ENCODE data around the gene SPPL3. TPM values are rescaled to one million over a fixed set of nuclear protein-coding genes. Genes with fewer than 3 reads are reported as not detected.

SPPL3 gene
- total and polyA plus RNA-seq, 4 donors = 7.4 to 12.6 (median 8.7) TPM

- TF ChIP-seq, protein P1, sequence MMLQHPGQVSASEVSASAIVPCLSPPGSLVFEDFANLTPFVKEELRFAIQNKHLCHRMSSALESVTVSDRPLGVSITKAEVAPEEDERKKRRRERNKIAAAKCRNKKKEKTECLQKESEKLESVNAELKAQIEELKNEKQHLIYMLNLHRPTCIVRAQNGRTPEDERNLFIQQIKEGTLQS (IDR thresholded peaks at IDR 0.05) = no peak
These were observed 25.9 kb upstream of the SPPL3 start (continued) for GRCh38 chr12:120930032-120930431.

- TF ChIP-seq RAD21 (IDR thresholded peaks at IDR 0.05) = no peak
- no peak for TF ChIP-seq YY1 (IDR thresholded peaks at IDR 0.05)
- no peak for TF ChIP-seq RXRA (IDR thresholded peaks at IDR 0.05)
These were observed 24.9 kb upstream of the SPPL3 start for GRCh38 chr12:120928864-120929652.

DNA sequence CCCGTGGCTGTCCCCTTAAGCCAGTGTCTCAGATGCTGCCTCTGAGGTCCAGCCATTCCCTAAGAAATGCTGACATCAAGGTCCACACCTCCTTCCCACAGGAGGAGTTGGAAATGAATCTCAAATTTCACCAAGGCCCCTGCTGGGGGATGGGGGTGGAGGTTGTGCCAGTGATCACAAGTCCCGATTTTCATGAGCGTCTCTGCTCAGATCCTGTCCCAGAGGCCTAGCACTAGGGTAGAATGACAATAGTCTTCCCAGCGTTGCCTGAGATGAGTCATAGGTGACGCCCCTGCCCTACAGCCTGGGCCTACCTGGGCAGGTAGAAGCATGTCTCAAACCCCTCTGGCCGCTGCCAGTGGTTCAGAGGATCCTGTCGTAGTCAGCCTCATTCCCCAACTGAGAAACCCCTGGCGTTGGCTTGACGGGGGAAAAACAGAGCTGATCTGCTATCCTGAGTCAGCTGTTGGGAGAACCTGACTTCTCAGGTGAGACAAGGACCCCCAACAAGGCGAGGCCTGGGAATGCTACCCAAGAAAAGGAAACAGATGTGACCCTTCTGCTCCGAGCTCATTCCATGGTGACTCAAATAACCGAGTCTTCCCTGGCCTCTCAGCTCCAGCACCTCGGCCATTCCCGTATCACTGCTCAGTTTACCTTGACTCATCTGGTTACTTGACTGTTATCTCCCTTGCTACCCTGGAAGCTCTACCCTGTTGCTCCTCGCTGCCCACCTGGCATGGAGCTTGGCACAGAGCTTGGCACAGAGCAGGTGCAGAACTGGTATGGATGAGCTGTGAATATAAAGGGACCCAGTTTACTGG, 21.8 kb upstream of the SPPL3 start:
- DNase-seq (ENCODE audit: low spot score) = no peak
- Histone ChIP-seq H3K27ac (ENCODE audit: low read depth in 1 of 2, low read length in 2 of 2) (no peak overlapping the region), H3K4me3 (ENCODE audit: low read depth in 1 of 3, low read length in 3 of 3) (no peak overlapping the region), H3K9ac (ENCODE audit: low read depth in 1 of 2, low read length in 2 of 2) (no peak overlapping the region), H3K4me1 (ENCODE audit: control insufficient read depth in 4 of 4, insufficient read depth in 4 of 4, low read length in 3 of 4) (no peaks in the 10 kb centered on the region), H3K27me3 (ENCODE audit: control insufficient read depth in 4 of 4, insufficient read depth in 4 of 4, low read length in 3 of 4) (no peaks in the 10 kb centered on the region), H3K36me3 (ENCODE audit: control insufficient read depth in 4 of 4, insufficient read depth in 3 of 4, low read depth in 1 of 4, low read length in 3 of 4) (no peaks in the 10 kb centered on the region), H3K9me3 (ENCODE audit: control insufficient read depth in 4 of 4, low read length in 3 of 4) (no peaks in the 10 kb centered on the region)
- WGBS = 86% methylated on average over 15 of the region's 15 CpGs
- TF ChIP-seq RAD21 (IDR thresholded peaks at IDR 0.05) = no peak
- TF ChIP-seq FOXA1 (IDR thresholded peaks at IDR 0.05) = no peak
- no peak for TF ChIP-seq HNF4G (IDR thresholded peaks at IDR 0.05)
- TF ChIP-seq GABPA (IDR thresholded peaks at IDR 0.05 in 1 of 2, conservative IDR thresholded peaks at IDR 0.05 in 1 of 2) = no peak
- TF ChIP-seq MAX (IDR thresholded peaks at IDR 0.05) = no peak
- TF ChIP-seq CTCF (IDR thresholded peaks at IDR 0.05; ENCODE audit: low read depth, low read length, missing input control) = no peak
- TF ChIP-seq RXRA (IDR thresholded peaks at IDR 0.05) = no peak
- TF ChIP-seq YY1 (IDR thresholded peaks at IDR 0.05) = no peak
- TF ChIP-seq, protein P2, sequence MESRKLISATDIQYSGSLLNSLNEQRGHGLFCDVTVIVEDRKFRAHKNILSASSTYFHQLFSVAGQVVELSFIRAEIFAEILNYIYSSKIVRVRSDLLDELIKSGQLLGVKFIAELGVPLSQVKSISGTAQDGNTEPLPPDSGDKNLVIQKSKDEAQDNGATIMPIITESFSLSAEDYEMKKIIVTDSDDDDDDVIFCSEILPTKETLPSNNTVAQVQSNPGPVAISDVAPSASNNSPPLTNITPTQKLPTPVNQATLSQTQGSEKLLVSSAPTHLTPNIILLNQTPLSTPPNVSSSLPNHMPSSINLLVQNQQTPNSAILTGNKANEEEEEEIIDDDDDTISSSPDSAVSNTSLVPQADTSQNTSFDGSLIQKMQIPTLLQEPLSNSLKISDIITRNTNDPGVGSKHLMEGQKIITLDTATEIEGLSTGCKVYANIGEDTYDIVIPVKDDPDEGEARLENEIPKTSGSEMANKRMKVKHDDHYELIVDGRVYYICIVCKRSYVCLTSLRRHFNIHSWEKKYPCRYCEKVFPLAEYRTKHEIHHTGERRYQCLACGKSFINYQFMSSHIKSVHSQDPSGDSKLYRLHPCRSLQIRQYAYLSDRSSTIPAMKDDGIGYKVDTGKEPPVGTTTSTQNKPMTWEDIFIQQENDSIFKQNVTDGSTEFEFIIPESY (IDR thresholded peaks at IDR 0.05) = no peak
- no peak for TF ChIP-seq SP1 (IDR thresholded peaks at IDR 0.05)
- TF ChIP-seq, protein P3, sequence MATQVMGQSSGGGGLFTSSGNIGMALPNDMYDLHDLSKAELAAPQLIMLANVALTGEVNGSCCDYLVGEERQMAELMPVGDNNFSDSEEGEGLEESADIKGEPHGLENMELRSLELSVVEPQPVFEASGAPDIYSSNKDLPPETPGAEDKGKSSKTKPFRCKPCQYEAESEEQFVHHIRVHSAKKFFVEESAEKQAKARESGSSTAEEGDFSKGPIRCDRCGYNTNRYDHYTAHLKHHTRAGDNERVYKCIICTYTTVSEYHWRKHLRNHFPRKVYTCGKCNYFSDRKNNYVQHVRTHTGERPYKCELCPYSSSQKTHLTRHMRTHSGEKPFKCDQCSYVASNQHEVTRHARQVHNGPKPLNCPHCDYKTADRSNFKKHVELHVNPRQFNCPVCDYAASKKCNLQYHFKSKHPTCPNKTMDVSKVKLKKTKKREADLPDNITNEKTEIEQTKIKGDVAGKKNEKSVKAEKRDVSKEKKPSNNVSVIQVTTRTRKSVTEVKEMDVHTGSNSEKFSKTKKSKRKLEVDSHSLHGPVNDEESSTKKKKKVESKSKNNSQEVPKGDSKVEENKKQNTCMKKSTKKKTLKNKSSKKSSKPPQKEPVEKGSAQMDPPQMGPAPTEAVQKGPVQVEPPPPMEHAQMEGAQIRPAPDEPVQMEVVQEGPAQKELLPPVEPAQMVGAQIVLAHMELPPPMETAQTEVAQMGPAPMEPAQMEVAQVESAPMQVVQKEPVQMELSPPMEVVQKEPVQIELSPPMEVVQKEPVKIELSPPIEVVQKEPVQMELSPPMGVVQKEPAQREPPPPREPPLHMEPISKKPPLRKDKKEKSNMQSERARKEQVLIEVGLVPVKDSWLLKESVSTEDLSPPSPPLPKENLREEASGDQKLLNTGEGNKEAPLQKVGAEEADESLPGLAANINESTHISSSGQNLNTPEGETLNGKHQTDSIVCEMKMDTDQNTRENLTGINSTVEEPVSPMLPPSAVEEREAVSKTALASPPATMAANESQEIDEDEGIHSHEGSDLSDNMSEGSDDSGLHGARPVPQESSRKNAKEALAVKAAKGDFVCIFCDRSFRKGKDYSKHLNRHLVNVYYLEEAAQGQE (IDR thresholded peaks at IDR 0.05) = no peak
- no peak for TF ChIP-seq EGR1 (IDR thresholded peaks at IDR 0.05; ENCODE audit: low read depth in 2 of 2)

More at GRCh38 chr12:120928864-120929652, 24.9 kb upstream of the SPPL3 start:
- H3K9ac ChIP-seq (ENCODE audit: low read depth in 1 of 2, low read length in 2 of 2) = no peak overlapping the region
- H3K27me3 ChIP-seq (ENCODE audit: control insufficient read depth in 4 of 4, insufficient read depth in 4 of 4, low read length in 3 of 4) = no peaks in the 10 kb centered on the region
- DNase-seq (ENCODE audit: low spot score) = no peak
- 73% methylated on average over 13 of the region's 13 CpGs for WGBS
- H3K27ac ChIP-seq (ENCODE audit: low read depth in 1 of 2, low read length in 2 of 2) = no peak overlapping the region
- no peaks in the 10 kb centered on the region for H3K4me1 ChIP-seq (ENCODE audit: control insufficient read depth in 4 of 4, insufficient read depth in 4 of 4, low read length in 3 of 4)
- no peaks in the 10 kb centered on the region for H3K9me3 ChIP-seq (ENCODE audit: control insufficient read depth in 4 of 4, low read length in 3 of 4)
- no peak overlapping the region for H3K4me3 ChIP-seq (ENCODE audit: low read depth in 1 of 3, low read length in 3 of 3)
- no peaks in the 10 kb centered on the region for H3K36me3 ChIP-seq (ENCODE audit: control insufficient read depth in 4 of 4, insufficient read depth in 3 of 4, low read depth in 1 of 4, low read length in 3 of 4)

Data from liver (tissue), 9 donors.